GM23248 (cell line): ENCODE data around the gene TMEM253. TPM values are rescaled to one million over a fixed set of nuclear protein-coding genes. Genes with fewer than 3 reads are reported as not detected.

ENCODE experiments used
- DNase-seq: peaks from one replicate; pipeline ENCODE4 v3.0.0-alpha.2; 2015
- H2AFZ ChIP-seq: fragments of 200-600 bp; sonication (generic); 2 replicates; pipeline ENCODE4 v1.6.1; 2016; ENCODE audit warnings: antibody characterized with exemption
- H3F3A ChIP-seq: fragments of 200-600 bp; sonication (generic); 2 replicates; pipeline ENCODE4 v1.6.1; 2016; ENCODE audit warnings: mild to moderate bottlenecking, antibody characterized with exemption, mixed run types; ENCODE audit not compliant: insufficient read depth
- H3K27ac ChIP-seq: fragments of 200-600 bp; sonication (generic); 2 replicates; pipeline ENCODE4 v1.5.1; 2016; ENCODE audit warnings: mild to moderate bottlenecking
- H3K27me3 ChIP-seq: fragments of 200-600 bp; sonication (generic); replicated peaks from 2 replicates; pipeline ENCODE4 v1.6.1; 2016; ENCODE audit warnings: mild to moderate bottlenecking; ENCODE audit not compliant: insufficient read depth
- H3K36me3 ChIP-seq: fragments of 200-600 bp; sonication (generic); 2 replicates; pipeline ENCODE4 v1.6.1; 2016; ENCODE audit warnings: low read depth, mild to moderate bottlenecking
- H3K4me1 ChIP-seq: fragments of 200-600 bp; sonication (generic); 2 replicates; pipeline ENCODE4 v1.6.1; 2016; ENCODE audit warnings: mild to moderate bottlenecking; ENCODE audit not compliant: insufficient read depth
- H3K4me2 ChIP-seq: fragments of 200-600 bp; sonication (generic); one replicate; pipeline ENCODE4 v1.6.1; 2016; ENCODE audit warnings: mild to moderate bottlenecking; ENCODE audit not compliant: unreplicated experiment
- H3K4me3 ChIP-seq: fragments of 200-600 bp; sonication (generic); 2 replicates; pipeline ENCODE4 v1.5.1; 2016; ENCODE audit warnings: mild to moderate bottlenecking
- H3K79me2 ChIP-seq: fragments of 200-600 bp; sonication (generic); 2 replicates; pipeline ENCODE4 v1.6.1; 2016; ENCODE audit warnings: mild to moderate bottlenecking; ENCODE audit not compliant: insufficient read depth
- H3K9ac ChIP-seq: fragments of 200-600 bp; sonication (generic); 2 replicates; pipeline ENCODE4 v1.6.1; 2016; ENCODE audit warnings: mild to moderate bottlenecking
- H3K9me2 ChIP-seq: fragments of 200-600 bp; sonication (generic); 2 replicates; pipeline ENCODE4 v1.6.1; 2016; ENCODE audit warnings: mixed run types, mild to moderate bottlenecking, moderate library complexity; ENCODE audit not compliant: insufficient read depth
- H3K9me3 ChIP-seq: fragments of 200-600 bp; sonication (generic); one replicate; pipeline ENCODE4 v1.6.1; 2017; ENCODE audit warnings: low read depth
- H4K20me1 ChIP-seq: fragments of 200-600 bp; sonication (generic); 2 replicates; pipeline ENCODE4 v1.6.0; 2016; ENCODE audit not compliant: insufficient read depth
- EZH2 ChIP-seq: fragments of 200-600 bp; sonication (generic); IDR thresholded peaks from 2 replicates; pipeline ENCODE4 v1.6.1; 2018; ENCODE audit warnings: antibody characterized with exemption, mild to moderate bottlenecking; ENCODE audit not compliant: insufficient read depth, poor library complexity, severe bottlenecking
- EZH2phosphoT487 ChIP-seq: fragments of 200-600 bp; sonication (generic); IDR thresholded peaks from 2 replicates; pipeline ENCODE4 v1.6.1; 2018; ENCODE audit warnings: antibody characterized with exemption, moderate library complexity, mild to moderate bottlenecking, low read depth; ENCODE audit not compliant: insufficient read depth
- WGBS, 2 experiments: methylation state at CpG; one replicate each; pipeline ENCODE4 v1.1.6; 2015 to 2017; ENCODE audit warnings: low lambda C conversion rate in 2 of 2, low coverage in 1 of 2; ENCODE audit errors: missing lambda C conversion rate in 2 of 2; 5-methylcytosine and 5-hydroxymethylcytosine counted together
- in situ Hi-C: fragments of 300-500 bp; cut with MboI; formaldehyde crosslinking; loops from 2 replicates; pipeline ENCODE4 v1.15.0; 2020
- polyA plus RNA-seq: library from polyadenylated mRNA; unstranded; fragments of >200 nt; fragmentation: Nextera tagmentation; extraction: Ambion mirVana; gene quantifications from 2 replicates; pipeline ENCODE4 v1.2.1, GENCODE V29; 2016
- total RNA-seq: library from RNA; depleted of rRNA; stranded (reverse); fragments of >200 nt; shearing (Covaris generic); gene quantifications from 2 replicates; pipeline ENCODE4 v1.2.3, GENCODE V29; 2014

TMEM253 gene
- total and polyA plus RNA-seq, 2 experiments from 2014 or later = 0.97 TPM; not detected in 1

- H3K4me1 ChIP-seq = peaks cover 27% of the 10 kb centered on the region
- no peak for TF ChIP-seq EZH2phosphoT487
- no peak for TF ChIP-seq EZH2
- WGBS, 2 experiments = 59 to 67% methylated on average over 7 of the region's 7 CpGs
- no peaks in the 10 kb centered on the region for H4K20me1 ChIP-seq
- H2AFZ ChIP-seq = no peak overlapping the region
- no peaks in the 10 kb centered on the region for H3K79me2 ChIP-seq
- no peaks in the 10 kb centered on the region for H3K9me2 ChIP-seq
- H3K4me3 ChIP-seq = no peak overlapping the region
- no peak overlapping the region for H3K9ac ChIP-seq
- H3K4me2 ChIP-seq = no peak overlapping the region
- H3K9me3 ChIP-seq = no peaks in the 10 kb centered on the region
- no peak overlapping the region for H3K27ac ChIP-seq
- H3K36me3 ChIP-seq = no peaks in the 10 kb centered on the region
- in situ Hi-C loops = no loop called here
- peaks cover 21% of the 10 kb centered on the region; the same call in 1 of the 2 replicates for H3F3A ChIP-seq
- DNase-seq = peak; percentile 23
- H3K27me3 ChIP-seq = no peaks in the 10 kb centered on the region
These were observed 33.9 kb upstream of the TMEM253 start for GRCh38 chr14:21066882-21067502.

GRCh38 chr14:21068521-21069387, 32.1 kb upstream of the TMEM253 start:
- Histone ChIP-seq H3K27ac (peak overlapping the region; percentile 100; the same call in 1 of the 2 replicates), H3K4me1 (peaks cover 29% of the 10 kb centered on the region), H3K9ac (peak overlapping the region; percentile 96), H3K4me3 (peak overlapping the region; percentile 87), H3F3A (peaks cover 30% of the 10 kb centered on the region), H3K4me2 (peak overlapping the region; percentile 99), H3K27me3 (no peaks in the 10 kb centered on the region), H4K20me1 (no peaks in the 10 kb centered on the region), H3K9me2 (no peaks in the 10 kb centered on the region), H3K36me3 (no peaks in the 10 kb centered on the region), H3K9me3 (no peaks in the 10 kb centered on the region), H2AFZ (peak overlapping the region; percentile 81), H3K79me2 (peaks cover 12% of the 10 kb centered on the region)
- peak; percentile 83 for DNase-seq
- TF ChIP-seq EZH2 = no peak
- in situ Hi-C loops = no loop called here
- WGBS, 2 experiments = 4 to 5% methylated on average over 43 to 45 of the region's 45 CpGs

- WGBS, 2 experiments = 1 to 4% methylated on average over 33 to 40 of the region's 40 CpGs
- peak; percentile 64 for DNase-seq
- peak overlapping the region; percentile 96 for H3K9ac ChIP-seq
These were observed 31.3 kb upstream of the TMEM253 start for GRCh38 chr14:21069388-21070082.

GRCh38 chr14:21070083-21070609, 30.7 kb upstream of the TMEM253 start, which contains the start of gene ARHGEF40:
Gene ARHGEF40, plus strand, starts transcription at chr14:21070304. Its CDS starts 93 bp downstream, at chr14:21070397.
- Histone ChIP-seq H3K79me2 (peaks cover 26% of the 10 kb centered on the region), H3K27ac (peak within 1 kb of the TSS; percentile 100), H3K4me1 (peaks cover 26% of the 10 kb centered on the region), H3K9ac (peak within 1 kb of the TSS; percentile 96), H3K27me3 (no peaks in the 10 kb centered on the region), H3K9me2 (no peaks in the 10 kb centered on the region), H3K36me3 (no peaks in the 10 kb centered on the region), H3K9me3 (no peaks in the 10 kb centered on the region), H3K4me2 (peak within 1 kb of the TSS; percentile 99), H4K20me1 (no peaks in the 10 kb centered on the region), H3K4me3 (peak within 1 kb of the TSS; percentile 87), H3F3A (peaks cover 28% of the 10 kb centered on the region), H2AFZ (peak within 1 kb of the TSS; percentile 81)
- peak; percentile 79 for DNase-seq
- 1% methylated on average over 11 to 52 of the region's 63 CpGs for whole genome bisulfite sequencing, 2 experiments
- in situ Hi-C loops = no loop called here
- TF ChIP-seq EZH2 (no peak), EZH2phosphoT487 (no peak)

More at GRCh38 chr14:21069388-21070082, 31.3 kb upstream of the TMEM253 start:
- H3K27ac ChIP-seq = peak overlapping the region; percentile 100
- peaks cover 20% of the 10 kb centered on the region for H3K79me2 ChIP-seq
- no peaks in the 10 kb centered on the region for H3K9me3 ChIP-seq
- no peaks in the 10 kb centered on the region for H3K9me2 ChIP-seq
- peaks cover 26% of the 10 kb centered on the region for H3K4me1 ChIP-seq
- H2AFZ ChIP-seq = peak overlapping the region; percentile 81
- H4K20me1 ChIP-seq = no peaks in the 10 kb centered on the region
- no peak for TF ChIP-seq EZH2
- TF ChIP-seq EZH2phosphoT487 = no peak
- in situ Hi-C loops = no loop called here
- peak overlapping the region; percentile 87 for H3K4me3 ChIP-seq
- H3F3A ChIP-seq = peaks cover 28% of the 10 kb centered on the region
- no peaks in the 10 kb centered on the region for H3K27me3 ChIP-seq
- peak overlapping the region; percentile 99 for H3K4me2 ChIP-seq
- no peaks in the 10 kb centered on the region for H3K36me3 ChIP-seq
